IgD-negative memory B cell (primary cell): ENCODE data around the gene TFG. TPM values are rescaled to one million over a fixed set of nuclear protein-coding genes. Genes with fewer than 3 reads are reported as not detected.
"Not testable (repeated sequence)": the region's sequence is repeated elsewhere in the genome, so short reads cannot be mapped to it uniquely, and the experiment has no call there.

Experiments used
- H3K27ac Mint-ChIP-seq, 3 donors: one replicate each; pipeline ENCODE4 v1.8.0; 2020 to 2022; ENCODE audit warnings: mild to moderate bottlenecking in 3 of 3, mixed read lengths in 3 of 3, moderate library complexity in 1 of 3
- H3K27me3 Mint-ChIP-seq: one replicate; pipeline ENCODE4 v1.8.0; 2021; ENCODE audit warnings: mixed read lengths
- H3K36me3 Mint-ChIP-seq: one replicate; pipeline ENCODE4 v1.8.0; 2020; ENCODE audit warnings: mild to moderate bottlenecking, mixed read lengths
- H3K4me1 Mint-ChIP-seq, 3 donors: one replicate each; pipeline ENCODE4 v1.8.0; 2020 to 2022; ENCODE audit warnings: mixed read lengths in 3 of 3, mild to moderate bottlenecking in 1 of 3
- H3K4me3 Mint-ChIP-seq, 4 donors: one replicate each; pipeline ENCODE4 v1.8.0; 2020 to 2022; ENCODE audit warnings: mild to moderate bottlenecking in 4 of 4, mixed read lengths in 4 of 4, moderate library complexity in 3 of 4
- H3K9me3 Mint-ChIP-seq, 3 donors: one replicate each; pipeline ENCODE4 v1.8.0; 2020 to 2021; ENCODE audit warnings: mixed read lengths in 3 of 3, mild to moderate bottlenecking in 1 of 3
- polyA plus RNA-seq: library from polyadenylated mRNA; unstranded; fragments of 300-500 nt; fragmentation: Illumina TruSeq; gene quantifications from one replicate; pipeline ENCODE4 v1.2.3, GENCODE V29; 2021

The TFG gene
- 54.5 TPM for polyA plus RNA-seq

DNA sequence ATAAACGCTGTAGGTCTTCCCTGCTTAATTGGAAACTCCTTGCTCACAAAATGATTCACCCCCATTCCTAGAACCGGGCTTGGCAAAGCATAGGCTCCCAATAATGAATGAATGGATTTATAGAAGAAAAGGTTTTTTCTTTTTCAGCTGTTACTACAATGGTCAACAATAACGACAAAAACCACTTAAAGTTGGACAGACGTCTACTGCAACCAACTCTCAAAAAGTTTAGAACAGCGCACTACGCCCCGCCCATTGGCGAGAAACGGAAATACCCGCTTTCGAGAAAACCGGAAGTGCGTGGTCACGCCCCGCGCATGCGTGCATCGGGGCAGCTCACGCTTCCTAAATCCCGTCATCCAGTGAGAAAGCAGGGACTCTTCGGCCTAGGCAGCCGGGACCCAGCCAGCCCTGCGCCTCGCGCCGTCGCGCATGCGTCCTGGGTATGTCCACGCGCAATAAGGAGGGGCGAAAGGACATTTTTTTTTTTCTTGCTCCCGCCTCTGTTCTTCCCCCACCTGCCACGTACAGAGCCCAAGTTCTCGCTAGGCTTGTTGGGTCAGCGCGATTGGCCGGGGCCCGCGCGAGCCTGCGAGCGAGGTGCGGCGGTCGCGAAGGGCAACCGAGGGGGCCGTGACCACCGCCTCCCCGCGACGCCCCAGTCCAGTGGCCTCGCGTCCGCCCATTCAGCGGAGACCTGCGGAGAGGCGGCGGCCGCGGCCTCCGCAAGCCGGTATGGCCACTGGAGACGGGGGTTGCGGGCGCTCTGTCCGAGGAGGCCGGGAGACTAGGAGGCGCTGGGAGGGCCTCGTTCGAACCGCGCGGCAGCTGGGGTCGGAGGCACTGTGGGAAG, at the start of gene TFG:
Gene TFG, plus strand, starts transcription at position 506 of the 853 bp plus-strand sequence. CDS start 4,192 bp downstream, outside the sequence.
- peak within 1 kb of the TSS; percentile 97 to 99 (median 98) for H3K27ac Mint-ChIP-seq
- H3K27me3 Mint-ChIP-seq = peaks cover 6% of the 10 kb centered on the region
- H3K4me1 Mint-ChIP-seq = peaks cover 24 to 33% (median 33%) of the 10 kb centered on the region in 3 donors
- no peaks in the 10 kb centered on the region for H3K9me3 Mint-ChIP-seq
- H3K4me3 Mint-ChIP-seq = peak within 1 kb of the TSS; percentile 90 to 97 (median 94)
- peaks cover 6% of the 10 kb centered on the region for H3K36me3 Mint-ChIP-seq

DNA sequence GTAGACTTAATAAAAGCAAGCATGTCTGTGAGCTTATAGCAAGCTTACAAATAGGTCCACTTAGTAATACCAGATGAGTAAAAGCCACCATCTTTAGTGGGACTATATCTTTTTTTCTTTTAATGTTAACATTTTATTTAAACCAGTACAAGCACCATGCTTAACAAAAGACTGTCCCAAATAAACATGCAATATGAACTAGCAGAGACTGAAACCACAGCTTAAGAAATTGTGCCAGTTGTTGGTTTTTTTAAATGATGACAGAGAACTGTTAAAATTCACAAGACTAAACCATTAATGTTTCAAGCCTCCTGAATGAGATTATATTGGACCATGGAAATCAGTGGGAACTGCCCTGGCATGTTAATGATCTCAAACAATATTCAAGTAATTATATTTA, 48.0 kb upstream of the TFG start:
- H3K36me3 Mint-ChIP-seq, H3K4me3 Mint-ChIP-seq, H3K27ac Mint-ChIP-seq, H3K4me1 Mint-ChIP-seq, H3K27me3 Mint-ChIP-seq, H3K9me3 Mint-ChIP-seq: not testable (repeated sequence)

DNA sequence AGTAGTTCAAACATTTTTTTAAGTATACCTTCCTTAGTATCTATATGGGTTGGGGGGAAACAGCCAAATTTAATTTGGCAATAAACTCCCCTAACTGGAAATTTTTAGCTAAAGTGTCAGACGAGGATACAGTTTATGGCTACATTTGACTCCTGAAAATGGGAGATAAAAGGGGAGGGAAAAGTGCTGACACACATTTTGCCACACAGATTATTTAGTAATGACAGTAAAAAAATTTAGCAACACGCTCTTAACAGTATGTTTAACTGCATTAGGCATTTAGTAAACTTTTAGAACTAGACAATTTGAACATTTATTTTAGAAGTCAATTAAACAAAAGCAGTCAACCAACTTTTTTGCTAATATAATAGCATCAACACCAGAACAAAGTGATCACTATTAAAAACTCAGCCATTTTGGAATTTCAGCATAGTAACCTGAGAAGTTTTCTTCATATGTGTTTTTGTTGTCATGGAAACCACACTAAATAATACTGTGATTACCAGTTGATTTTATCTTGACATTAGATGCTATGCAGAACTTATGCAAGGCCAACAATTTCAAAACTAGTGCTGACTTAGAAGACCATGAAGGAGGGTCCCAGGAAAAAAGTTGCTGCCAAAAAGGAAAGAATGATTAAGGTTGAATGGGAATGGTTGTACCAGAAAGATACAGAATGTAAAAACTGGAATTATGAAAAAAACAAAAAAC, 47.0 kb upstream of the TFG start:
- Mint-ChIP-seq H3K27ac (no peak overlapping the region), H3K36me3 (peaks cover 2% of the 10 kb centered on the region), H3K9me3 (peaks cover 0 to 2% (median 2%) of the 10 kb centered on the region in 3 donors), H3K4me1 (peaks cover 0 to 4% (median 3%) of the 10 kb centered on the region in 3 donors), H3K27me3 (peaks cover 2% of the 10 kb centered on the region), H3K4me3 (no peak overlapping the region)

DNA sequence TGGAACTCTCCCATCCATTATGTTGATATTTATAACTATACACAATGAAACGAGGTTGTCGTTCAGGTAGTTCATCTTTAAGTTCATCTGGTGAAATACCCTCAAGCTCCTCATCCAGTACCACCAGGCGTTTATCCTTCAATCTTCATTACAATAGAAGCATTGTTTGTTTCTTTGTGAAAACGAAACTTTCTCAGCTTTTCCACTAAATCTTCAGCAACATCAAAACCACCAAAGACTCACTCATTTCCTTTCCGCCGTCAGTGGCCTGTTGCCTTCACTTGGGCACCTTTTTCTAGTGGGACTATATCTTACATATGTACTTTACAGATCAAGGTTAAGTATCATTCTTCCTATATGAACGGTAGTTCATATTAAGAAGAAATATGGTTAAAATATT, 44.1 kb upstream of the TFG start:
- H3K4me1 Mint-ChIP-seq = peaks cover 0 to 4% (median 3%) of the 10 kb centered on the region in 3 donors
- peaks cover 2% of the 10 kb centered on the region for H3K27me3 Mint-ChIP-seq
- peaks cover 2 to 6% (median 3%) of the 10 kb centered on the region in 3 donors for H3K9me3 Mint-ChIP-seq
- H3K4me3 Mint-ChIP-seq = no peak overlapping the region
- H3K27ac Mint-ChIP-seq = no peak overlapping the region
- peaks cover 2% of the 10 kb centered on the region for H3K36me3 Mint-ChIP-seq

DNA sequence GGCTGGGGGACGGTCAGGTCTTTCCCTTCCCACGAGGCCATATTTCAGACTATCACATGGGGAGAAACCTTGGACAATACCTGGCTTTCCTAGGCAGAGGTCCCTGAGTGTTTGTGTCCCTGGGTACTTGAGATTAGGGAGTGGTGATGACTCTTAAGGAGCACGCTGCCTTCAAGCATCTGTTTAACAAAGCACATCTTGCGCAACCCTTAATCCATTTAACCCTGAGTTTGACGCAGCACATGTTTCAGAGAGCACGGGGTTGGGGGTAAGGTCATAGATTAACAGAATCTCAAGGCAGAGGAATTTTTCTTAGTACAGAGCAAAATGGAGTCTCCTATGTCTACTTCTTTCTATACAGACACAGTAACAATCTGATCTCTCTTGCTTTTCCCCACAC, 42.6 kb upstream of the TFG start:
- H3K36me3 Mint-ChIP-seq, H3K27me3 Mint-ChIP-seq, H3K27ac Mint-ChIP-seq, H3K4me1 Mint-ChIP-seq, H3K4me3 Mint-ChIP-seq: not testable (repeated sequence)
- H3K9me3 Mint-ChIP-seq = peaks cover 4 to 12% (median 10%) of the 10 kb centered on the region in 3 donors

DNA sequence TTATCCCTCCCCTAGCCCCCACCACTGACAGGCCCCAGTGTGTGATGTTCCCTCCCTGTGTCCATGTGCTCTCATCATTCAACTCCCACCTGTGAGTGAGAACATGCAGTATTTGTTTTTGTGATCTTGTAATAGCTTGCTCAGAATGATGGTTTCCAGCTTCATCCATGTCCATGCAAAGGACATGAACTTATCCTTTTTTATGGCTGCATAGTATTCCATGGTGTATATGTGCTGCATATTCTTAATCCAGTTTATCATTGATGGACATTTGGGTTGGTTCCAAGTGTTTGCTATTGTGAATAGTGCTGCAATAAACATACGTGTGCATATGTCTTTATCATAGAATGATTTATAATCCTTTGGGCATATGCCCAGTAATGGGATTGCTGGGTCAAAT, 42.0 kb upstream of the TFG start:
- H3K4me3 Mint-ChIP-seq, H3K4me1 Mint-ChIP-seq, H3K27ac Mint-ChIP-seq, H3K27me3 Mint-ChIP-seq, H3K36me3 Mint-ChIP-seq: not testable (repeated sequence)
- H3K9me3 Mint-ChIP-seq = peaks cover 5 to 12% (median 10%) of the 10 kb centered on the region in 3 donors

DNA sequence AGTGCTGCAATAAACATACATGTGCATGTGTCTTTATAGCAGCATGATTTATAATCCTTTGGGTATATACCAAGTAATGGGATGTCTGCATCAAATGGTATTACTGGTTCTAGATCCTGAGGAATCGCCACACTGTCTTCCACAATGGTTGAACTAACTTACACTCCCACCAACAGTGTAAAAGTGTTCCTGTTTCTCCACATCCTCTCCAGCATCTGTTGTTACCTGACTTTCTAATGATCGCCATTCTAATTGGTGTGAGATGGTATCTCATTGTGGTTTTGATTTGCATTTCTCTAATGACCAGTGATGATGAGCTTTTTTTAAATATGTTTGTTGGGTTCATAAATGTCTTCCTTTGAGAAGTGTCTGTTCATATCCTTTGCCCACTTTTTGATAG, 38.3 kb upstream of the TFG start:
- not testable (repeated sequence) for H3K27ac Mint-ChIP-seq, H3K36me3 Mint-ChIP-seq, H3K4me3 Mint-ChIP-seq, H3K27me3 Mint-ChIP-seq, H3K4me1 Mint-ChIP-seq
- H3K9me3 Mint-ChIP-seq = peaks cover 10 to 12% (median 11%) of the 10 kb centered on the region in 3 donors

DNA sequence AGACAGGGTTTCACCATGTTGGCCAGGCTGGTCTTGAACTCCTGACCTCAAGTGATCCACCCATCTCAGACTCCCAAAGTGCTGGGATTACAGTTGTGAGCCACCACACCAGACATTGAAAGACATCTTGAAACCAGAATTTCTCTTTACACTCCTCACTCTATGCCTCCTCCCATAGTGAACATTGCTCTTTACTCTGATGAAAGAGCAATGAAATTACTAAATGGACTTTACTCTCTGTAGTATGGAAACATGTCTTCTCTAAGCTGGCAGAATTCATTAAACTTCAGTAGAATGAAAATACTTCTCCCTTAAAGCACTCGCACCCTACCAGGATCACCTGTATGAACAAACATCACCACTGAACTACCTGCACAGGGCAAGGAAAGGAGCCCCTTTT, 27.8 kb upstream of the TFG start:
- H3K9me3 Mint-ChIP-seq = peaks cover 0 to 6% (median 0%) of the 10 kb centered on the region in 3 donors
- H3K36me3 Mint-ChIP-seq = no peaks in the 10 kb centered on the region
- no peaks in the 10 kb centered on the region for H3K4me1 Mint-ChIP-seq
- H3K27ac Mint-ChIP-seq = no peak overlapping the region
- H3K4me3 Mint-ChIP-seq = no peak overlapping the region
- peaks cover 1% of the 10 kb centered on the region for H3K27me3 Mint-ChIP-seq

DNA sequence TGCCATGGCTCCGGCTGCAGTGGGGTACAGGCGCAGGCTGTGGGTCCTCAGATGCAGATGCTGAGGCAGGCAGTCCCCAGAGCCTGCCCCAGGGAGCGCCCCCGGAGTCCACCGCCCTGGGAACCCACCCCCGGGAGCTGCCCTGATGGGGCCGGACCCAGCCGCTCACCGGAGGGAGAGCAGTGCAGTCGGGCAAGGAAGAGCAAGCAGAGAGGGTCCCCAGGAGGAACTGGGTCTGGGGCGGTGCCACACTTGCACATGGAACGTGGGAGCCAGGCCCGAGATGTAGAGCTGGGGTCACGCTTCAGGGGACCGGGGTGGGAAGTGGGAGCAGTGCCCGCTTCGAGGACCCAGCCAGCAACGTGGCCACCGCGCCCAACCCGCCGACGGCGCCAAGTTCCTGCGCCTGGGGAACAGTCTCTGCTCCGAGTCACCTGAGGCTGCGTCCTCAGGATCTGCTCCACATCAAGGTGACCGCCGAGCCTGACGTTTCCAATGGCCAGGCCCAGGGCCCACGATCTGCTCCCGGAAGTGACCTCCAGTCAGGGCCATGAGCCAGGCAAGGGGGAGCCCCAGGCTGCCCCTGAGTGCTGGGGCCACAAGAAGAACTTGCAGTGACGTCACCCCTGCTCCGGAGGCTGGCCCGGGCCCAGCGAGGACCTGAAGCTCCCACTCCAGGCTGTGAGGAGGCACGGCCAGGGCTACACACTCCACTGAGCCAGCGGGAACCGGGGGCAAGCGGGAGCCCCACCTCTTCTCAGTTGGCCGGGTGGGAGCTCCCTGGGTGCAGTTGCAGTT, 27.0 kb upstream of the TFG start:
- peaks cover 0 to 2% (median 0%) of the 10 kb centered on the region in 3 donors for H3K9me3 Mint-ChIP-seq
- H3K27ac Mint-ChIP-seq = no peak overlapping the region
- no peaks in the 10 kb centered on the region for H3K36me3 Mint-ChIP-seq
- H3K4me1 Mint-ChIP-seq = no peaks in the 10 kb centered on the region
- H3K27me3 Mint-ChIP-seq = no peaks in the 10 kb centered on the region
- no peak overlapping the region for H3K4me3 Mint-ChIP-seq

DNA sequence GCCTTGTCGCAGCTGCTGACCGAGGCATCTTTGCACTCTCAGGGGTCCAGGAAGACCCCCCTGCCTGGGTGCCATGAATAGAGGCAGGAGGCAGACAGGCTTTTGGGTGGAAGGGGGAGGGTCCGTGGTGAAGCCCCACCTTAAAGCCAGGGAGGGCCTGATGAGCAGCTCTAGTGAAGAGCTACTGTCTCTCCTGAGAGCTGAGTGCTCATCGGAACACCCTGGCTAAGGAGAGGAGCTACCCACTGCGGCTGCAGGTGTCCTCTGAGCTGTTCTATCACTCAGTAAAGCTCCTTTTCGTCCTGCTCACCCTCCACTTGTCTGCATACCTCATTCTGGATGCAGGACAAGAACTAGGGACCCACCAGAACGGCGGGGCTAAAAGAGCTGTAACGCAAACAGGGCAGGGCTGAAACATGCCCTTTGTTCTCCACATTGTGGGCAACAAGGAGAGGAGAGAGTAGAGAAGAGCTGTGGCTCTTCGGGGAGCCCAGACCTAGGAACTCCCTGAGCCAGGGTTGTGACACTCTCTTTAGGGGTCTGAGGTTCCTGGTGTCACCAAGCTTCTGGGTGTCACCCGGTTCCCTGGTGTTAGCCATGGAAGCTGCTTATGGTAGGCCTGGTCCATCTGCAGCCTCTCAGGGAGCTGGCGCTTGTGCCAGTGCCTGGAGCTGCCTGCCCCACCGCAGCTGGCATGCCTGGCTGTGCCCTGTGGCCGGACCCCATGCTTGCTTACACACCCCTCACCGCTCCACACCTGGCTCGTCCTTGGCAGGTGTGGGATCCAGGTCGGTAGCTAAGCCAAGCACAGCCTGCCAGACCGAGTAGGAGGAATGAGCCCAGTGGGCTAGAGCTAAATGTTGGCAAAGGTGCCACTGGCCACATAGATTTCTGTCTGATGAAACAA, 26.2 kb upstream of the TFG start:
- no peak overlapping the region for H3K4me3 Mint-ChIP-seq
- no peaks in the 10 kb centered on the region for H3K36me3 Mint-ChIP-seq
- no peak overlapping the region for H3K27ac Mint-ChIP-seq
- H3K4me1 Mint-ChIP-seq = no peaks in the 10 kb centered on the region
- peaks cover 0 to 2% (median 0%) of the 10 kb centered on the region in 3 donors for H3K9me3 Mint-ChIP-seq
- no peaks in the 10 kb centered on the region for H3K27me3 Mint-ChIP-seq

DNA sequence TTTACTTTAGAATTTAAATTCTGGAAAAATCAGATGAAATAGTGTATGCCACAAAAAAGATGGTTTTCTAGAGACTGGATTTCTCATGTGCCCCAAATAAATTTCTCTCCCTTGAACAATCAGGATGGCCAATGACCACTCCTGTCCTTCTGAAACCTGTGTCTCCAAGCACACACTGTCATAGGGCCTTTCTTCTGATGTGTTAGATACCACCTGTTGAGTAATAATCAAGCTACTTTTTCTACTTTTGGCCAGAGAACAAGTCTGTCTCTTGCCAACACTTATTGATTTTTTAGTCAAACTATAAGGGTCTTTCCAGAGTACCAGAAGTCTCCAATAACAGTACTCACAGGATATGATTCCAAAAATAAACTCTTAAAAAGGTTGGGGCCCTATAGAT, 16.1 kb upstream of the TFG start:
- no peaks in the 10 kb centered on the region for H3K36me3 Mint-ChIP-seq
- H3K27ac Mint-ChIP-seq = no peak overlapping the region
- no peaks in the 10 kb centered on the region for H3K4me1 Mint-ChIP-seq
- peaks cover 0 to 2% (median 0%) of the 10 kb centered on the region in 3 donors for H3K9me3 Mint-ChIP-seq
- H3K4me3 Mint-ChIP-seq = no peak overlapping the region
- peaks cover 18% of the 10 kb centered on the region for H3K27me3 Mint-ChIP-seq

DNA sequence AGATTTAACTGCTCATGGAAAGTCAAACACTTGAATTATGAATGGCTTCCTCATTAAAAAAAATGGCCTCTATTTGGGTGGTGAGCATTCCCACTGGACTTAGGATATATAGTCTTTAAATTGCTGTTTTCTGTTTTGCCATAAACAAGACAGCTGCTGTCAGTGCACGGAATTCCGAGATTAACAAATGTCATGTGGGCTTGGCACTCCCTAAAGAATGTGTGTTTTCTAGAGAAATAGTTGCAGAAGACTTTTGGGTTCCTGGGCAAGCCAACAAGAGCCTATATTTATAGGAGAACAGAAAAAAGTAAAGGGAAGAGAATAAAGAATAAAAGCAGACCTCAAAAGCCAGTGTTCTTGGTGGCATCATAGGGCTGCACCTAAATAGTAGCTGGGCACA, 13.6 kb upstream of the TFG start:
- Mint-ChIP-seq H3K4me1 (no peaks in the 10 kb centered on the region), H3K36me3 (no peaks in the 10 kb centered on the region), H3K27me3 (peaks cover 22% of the 10 kb centered on the region), H3K9me3 (peaks cover 0 to 2% (median 0%) of the 10 kb centered on the region in 3 donors), H3K27ac (no peak overlapping the region), H3K4me3 (no peak overlapping the region)

DNA sequence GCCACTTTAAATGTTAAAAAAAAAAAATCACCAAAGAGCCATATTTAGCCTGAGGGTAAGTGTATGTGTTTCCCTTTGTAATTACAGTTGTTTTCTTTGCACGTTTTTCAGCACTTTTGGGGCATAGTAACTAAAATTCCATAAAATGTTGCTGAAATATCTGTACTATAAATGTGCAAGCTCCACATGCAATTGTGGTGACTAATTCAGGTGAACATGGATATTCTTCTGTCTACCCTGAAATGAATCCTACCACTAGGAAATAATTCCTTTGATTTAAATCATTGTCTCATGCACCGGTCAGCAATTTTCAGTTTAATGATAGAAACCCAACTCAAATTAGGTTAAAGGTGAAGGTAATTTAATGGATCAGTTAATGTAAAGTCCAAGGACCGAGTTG, 13.1 kb upstream of the TFG start:
- no peak overlapping the region for H3K27ac Mint-ChIP-seq
- peaks cover 24% of the 10 kb centered on the region for H3K27me3 Mint-ChIP-seq
- peaks cover 0 to 2% (median 0%) of the 10 kb centered on the region in 3 donors for H3K9me3 Mint-ChIP-seq
- H3K36me3 Mint-ChIP-seq = no peaks in the 10 kb centered on the region
- H3K4me1 Mint-ChIP-seq = no peaks in the 10 kb centered on the region
- no peak overlapping the region for H3K4me3 Mint-ChIP-seq

DNA sequence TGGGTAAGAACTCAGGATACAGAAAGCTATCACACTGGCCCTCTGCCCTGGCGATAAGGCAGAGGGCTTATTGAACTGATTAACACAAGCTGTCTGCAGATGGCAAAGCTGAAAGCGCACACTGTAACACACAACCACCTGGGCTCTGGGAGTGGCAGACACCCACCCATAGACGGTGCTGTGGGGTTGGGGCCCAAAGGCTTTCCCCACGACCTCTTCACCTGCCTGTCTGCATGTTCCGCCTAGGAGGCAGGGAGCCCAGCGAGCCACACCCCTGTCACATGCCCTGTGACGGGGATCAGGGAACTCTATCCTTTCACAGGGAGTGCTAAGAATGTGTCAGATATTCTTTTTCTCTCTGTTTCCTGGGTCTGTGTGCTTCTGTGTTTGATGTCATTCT, 12.1 kb upstream of the TFG start:
- Mint-ChIP-seq H3K27me3 (peaks cover 24% of the 10 kb centered on the region), H3K9me3 (peaks cover 0 to 2% (median 2%) of the 10 kb centered on the region in 3 donors), H3K4me1 (no peaks in the 10 kb centered on the region), H3K4me3 (no peak overlapping the region), H3K27ac (no peak overlapping the region), H3K36me3 (no peaks in the 10 kb centered on the region)
